Measurements from ENCODE around the gene TMEM72. TPM values are rescaled to one million over a fixed set of nuclear protein-coding genes. Genes with fewer than 3 reads are reported as not detected.

TMEM72 gene
- total RNA-seq, 1 experiment from 2014 or later, result not detected

- intact Hi-C loops (cut with micrococcal nuclease; ENCODE audit: unreplicated experiment), result no loop called here
- Histone ChIP-seq H3K36me3 (ENCODE audit: control insufficient read depth, insufficient read depth, low read length) (no peaks in the 10 kb centered on the region), H3K9me3 (ENCODE audit: control insufficient read depth, insufficient read depth, low read depth, low read length) (no peaks in the 10 kb centered on the region), H3K4me1 (ENCODE audit: control insufficient read depth, insufficient read depth, low read length) (no peaks in the 10 kb centered on the region), H3K27me3 (ENCODE audit: control insufficient read depth, insufficient read depth, low read length) (no peaks in the 10 kb centered on the region), H3K4me3 (ENCODE audit: low read depth in 2 of 2, low read length in 2 of 2) (no peak overlapping the region), H3K27ac (ENCODE audit: low read length) (no peak overlapping the region)
- TF ChIP-seq CTCF (IDR thresholded peaks at IDR 0.05), result no peak
- TF ChIP-seq SIN3A (IDR thresholded peaks at IDR 0.05; ENCODE audit: borderline replicate concordance, insufficient read depth, low read depth, low read length), result no peak
- no peak for TF ChIP-seq REST (IDR thresholded peaks at IDR 0.05; ENCODE audit: insufficient read depth in 1 of 2, low read depth in 2 of 2, low read length in 1 of 2)
- TF ChIP-seq TCF7L2 (IDR thresholded peaks at IDR 0.05; ENCODE audit: low read depth, low read length), result no peak
- TF ChIP-seq POLR2AphosphoS5 (IDR thresholded peaks at IDR 0.05; ENCODE audit: low read depth, low read length), result no peak
- no TSS peak for BruUV-seq (replicated peaks)
- DNase-seq (ENCODE audit: low read depth, low spot score) (no peak), ATAC-seq (no peak)
- CTCF ChIA-PET, result interaction anchor here (0.8 kb wide), 1 partner anchor 1232 kb away, joined by 5 read pairs; no protein-coding TSS in a partner anchor
- POLR2A ChIA-PET, result no interaction called here
- in situ Hi-C loops (cut with HindIII; ENCODE audit: low pct_unique_long_range_greater_than_20kb, low sequenced_read_pairs), result no loop called here
Observed at GRCh38 chr10:44891721-44892120, 19.4 kb upstream of the TMEM72 start.

GRCh38 chr10:44893604-44894468 is 17.3 kb upstream of the TMEM72 start:
- Histone ChIP-seq H3K36me3 (ENCODE audit: control insufficient read depth, insufficient read depth, low read length) (no peaks in the 10 kb centered on the region), H3K4me3 (ENCODE audit: low read depth in 2 of 2, low read length in 2 of 2) (no peak overlapping the region), H3K27me3 (ENCODE audit: control insufficient read depth, insufficient read depth, low read length) (no peaks in the 10 kb centered on the region), H3K27ac (ENCODE audit: low read length) (no peak overlapping the region), H3K9me3 (ENCODE audit: control insufficient read depth, insufficient read depth, low read depth, low read length) (no peaks in the 10 kb centered on the region; the same call in 1 of the 2 replicates), H3K4me1 (ENCODE audit: control insufficient read depth, insufficient read depth, low read length) (no peaks in the 10 kb centered on the region)
- in situ Hi-C loops (cut with HindIII; ENCODE audit: low pct_unique_long_range_greater_than_20kb, low sequenced_read_pairs) (no loop called here), intact Hi-C loops (cut with micrococcal nuclease; ENCODE audit: unreplicated experiment) (no loop called here)
- BruUV-seq (replicated peaks), result no TSS peak
- no peak for TF ChIP-seq TCF7L2 (IDR thresholded peaks at IDR 0.05; ENCODE audit: low read depth, low read length)
- 0 out of 4 replicates have a peak, but pooled peaks have one; percentile 21 to 31 for TF ChIP-seq REST (IDR thresholded peaks at IDR 0.05; ENCODE audit: insufficient read depth in 1 of 2, low read depth in 2 of 2, low read length in 1 of 2)
- TF ChIP-seq CTCF (IDR thresholded peaks at IDR 0.05), result no peak
- CTCF ChIA-PET, result no interaction called here
- ATAC-seq, result no peak
- POLR2A ChIA-PET, result no interaction called here
- DNase-seq (ENCODE audit: low read depth, low spot score), result no peak
